Stimulated activated naive CD8-positive, alpha-beta T cell treated with anti-CD3 and anti-CD28 coated beads, Interleukin-15, Interleukin-2, amounts not matched to agents 100 ng/mL and 50 ng/mL, for 24 hours (primary cell): Measurements from ENCODE around the gene CEP43.
A peak's percentile ranks its signal among the peaks of the same experiment; 100 is the strongest.
"Not testable (repeated sequence)": the region's sequence is repeated elsewhere in the genome, so short reads cannot be mapped to it uniquely, and the experiment has no call there.

ENCODE experiments used
- H3K27ac Mint-ChIP-seq: one replicate; pipeline ENCODE4 v1.8.0; 2021; ENCODE audit warnings: mild to moderate bottlenecking, mixed read lengths
- H3K27me3 Mint-ChIP-seq: one replicate; pipeline ENCODE4 v1.8.0; 2021; ENCODE audit warnings: mixed read lengths
- H3K36me3 Mint-ChIP-seq: one replicate; pipeline ENCODE4 v1.8.0; 2021; ENCODE audit warnings: low read depth, mixed read lengths
- H3K4me1 Mint-ChIP-seq: one replicate; pipeline ENCODE4 v1.8.0; 2021; ENCODE audit warnings: low read depth, mixed read lengths
- H3K4me3 Mint-ChIP-seq: one replicate; pipeline ENCODE4 v1.8.0; 2021; ENCODE audit warnings: mild to moderate bottlenecking, mixed read lengths
- H3K9me3 Mint-ChIP-seq: one replicate; pipeline ENCODE4 v1.8.0; 2021; ENCODE audit warnings: mixed read lengths

Gene CEP43

GRCh38 chr6:166999145-166999883 lies at the start of gene CEP43:
TSS of gene CEP43 (plus strand) at chr6:166999397. CDS start at chr6:166999413, 16 bp downstream.
- Mint-ChIP-seq H3K4me3 (peak within 1 kb of the TSS; percentile 90), H3K27ac (peak within 1 kb of the TSS; percentile 87), H3K9me3 (no peaks in the 10 kb centered on the region), H3K36me3 (peaks cover 49% of the 10 kb centered on the region), H3K4me1 (peaks cover 28% of the 10 kb centered on the region), H3K27me3 (no peaks in the 10 kb centered on the region)

- Mint-ChIP-seq H3K27me3 (no peaks in the 10 kb centered on the region), H3K4me3 (peak overlapping the region; percentile 30), H3K9me3 (no peaks in the 10 kb centered on the region), H3K27ac (peak overlapping the region; percentile 89), H3K36me3 (peaks cover 42% of the 10 kb centered on the region), H3K4me1 (peaks cover 50% of the 10 kb centered on the region)
Measured at GRCh38 chr6:166949528-166950442, 49.4 kb upstream of the CEP43 start.

GRCh38 chr6:166950443-166950821 lies 48.8 kb upstream of the CEP43 start:
- peaks cover 56% of the 10 kb centered on the region for H3K4me1 Mint-ChIP-seq

GRCh38 chr6:166950892-166951669 lies 48.1 kb upstream of the CEP43 start:
- not testable (repeated sequence) for H3K27me3 Mint-ChIP-seq, H3K9me3 Mint-ChIP-seq
- H3K36me3 Mint-ChIP-seq: peaks cover 34% of the 10 kb centered on the region
- peak overlapping the region; percentile 52 for H3K4me3 Mint-ChIP-seq
- peaks cover 58% of the 10 kb centered on the region for H3K4me1 Mint-ChIP-seq
- H3K27ac Mint-ChIP-seq: peak overlapping the region; percentile 89

More at GRCh38 chr6:166950443-166950821, 48.8 kb upstream of the CEP43 start:
- H3K9me3 Mint-ChIP-seq: no peaks in the 10 kb centered on the region
- peak overlapping the region; percentile 52 for H3K4me3 Mint-ChIP-seq
- H3K27ac Mint-ChIP-seq: peak overlapping the region; percentile 89
- no peaks in the 10 kb centered on the region for H3K27me3 Mint-ChIP-seq
- peaks cover 38% of the 10 kb centered on the region for H3K36me3 Mint-ChIP-seq

GRCh38 chr6:166951670-166952060 lies 47.5 kb upstream of the CEP43 start:
- H3K4me3 Mint-ChIP-seq: peak overlapping the region; percentile 52
- no peaks in the 10 kb centered on the region for H3K27me3 Mint-ChIP-seq
- peaks cover 28% of the 10 kb centered on the region for H3K36me3 Mint-ChIP-seq
- H3K27ac Mint-ChIP-seq: peak overlapping the region; percentile 89
- no peaks in the 10 kb centered on the region for H3K9me3 Mint-ChIP-seq
- peaks cover 58% of the 10 kb centered on the region for H3K4me1 Mint-ChIP-seq

GRCh38 chr6:166952121-166952520 lies 47.1 kb upstream of the CEP43 start:
- peaks cover 24% of the 10 kb centered on the region for H3K36me3 Mint-ChIP-seq
- H3K4me1 Mint-ChIP-seq: peaks cover 58% of the 10 kb centered on the region
- no peak overlapping the region for H3K4me3 Mint-ChIP-seq
- peak overlapping the region; percentile 79 for H3K27ac Mint-ChIP-seq
- no peaks in the 10 kb centered on the region for H3K27me3 Mint-ChIP-seq
- no peaks in the 10 kb centered on the region for H3K9me3 Mint-ChIP-seq

GRCh38 chr6:166952567-166953486 lies 46.4 kb upstream of the CEP43 start:
- H3K36me3 Mint-ChIP-seq: peaks cover 19% of the 10 kb centered on the region
- H3K27me3 Mint-ChIP-seq: no peaks in the 10 kb centered on the region
- peak overlapping the region; percentile 59 for H3K4me3 Mint-ChIP-seq
- peaks cover 65% of the 10 kb centered on the region for H3K4me1 Mint-ChIP-seq
- H3K27ac Mint-ChIP-seq: peak overlapping the region; percentile 79
- no peaks in the 10 kb centered on the region for H3K9me3 Mint-ChIP-seq

- Mint-ChIP-seq H3K4me3 (peak overlapping the region; percentile 11), H3K27ac (peak overlapping the region; percentile 1), H3K9me3 (no peaks in the 10 kb centered on the region), H3K27me3 (no peaks in the 10 kb centered on the region), H3K4me1 (peaks cover 79% of the 10 kb centered on the region), H3K36me3 (peaks cover 19% of the 10 kb centered on the region)
Measured at GRCh38 chr6:166954118-166954713, 45.0 kb upstream of the CEP43 start.

- Mint-ChIP-seq H3K4me1 (peaks cover 83% of the 10 kb centered on the region), H3K4me3 (peak overlapping the region; percentile 88), H3K27ac (peak overlapping the region; percentile 83), H3K36me3 (peaks cover 15% of the 10 kb centered on the region), H3K27me3 (no peaks in the 10 kb centered on the region), H3K9me3 (no peaks in the 10 kb centered on the region)
Measured at GRCh38 chr6:166955121-166955864, 43.9 kb upstream of the CEP43 start.

GRCh38 chr6:166955865-166956443 lies 43.2 kb upstream of the CEP43 start:
- H3K4me1 Mint-ChIP-seq: peaks cover 77% of the 10 kb centered on the region
- no peaks in the 10 kb centered on the region for H3K27me3 Mint-ChIP-seq
- peak overlapping the region; percentile 88 for H3K4me3 Mint-ChIP-seq
- no peaks in the 10 kb centered on the region for H3K9me3 Mint-ChIP-seq
- peak overlapping the region; percentile 83 for H3K27ac Mint-ChIP-seq
- H3K36me3 Mint-ChIP-seq: peaks cover 9% of the 10 kb centered on the region

- Mint-ChIP-seq H3K4me1 (peaks cover 71% of the 10 kb centered on the region), H3K9me3 (no peaks in the 10 kb centered on the region), H3K27me3 (no peaks in the 10 kb centered on the region)
Measured at GRCh38 chr6:166956444-166957086, 42.6 kb upstream of the CEP43 start, which contains the start of gene RNASET2. TSS of gene RNASET2 (minus strand) at chr6:166956550. CDS start at chr6:166956182, 368 bp downstream.

GRCh38 chr6:166957087-166957804 lies 42.0 kb upstream of the CEP43 start:
- no peaks in the 10 kb centered on the region for H3K9me3 Mint-ChIP-seq
- peak overlapping the region; percentile 88 for H3K4me3 Mint-ChIP-seq
- H3K27me3 Mint-ChIP-seq: no peaks in the 10 kb centered on the region
- peaks cover 3% of the 10 kb centered on the region for H3K36me3 Mint-ChIP-seq
- peaks cover 64% of the 10 kb centered on the region for H3K4me1 Mint-ChIP-seq
- peak overlapping the region; percentile 97 for H3K27ac Mint-ChIP-seq

More at GRCh38 chr6:166956444-166957086, 42.6 kb upstream of the CEP43 start, which contains the start of gene RNASET2:
- Mint-ChIP-seq H3K36me3 (peaks cover 3% of the 10 kb centered on the region), H3K27ac (peak within 1 kb of the TSS; percentile 97), H3K4me3 (peak within 1 kb of the TSS; percentile 88)
